IMR-90 (cell line): ENCODE results near the gene PTPRG.

Experiments
- BHLHE40 ChIP-seq: fragments of 150-350 bp; IDR thresholded peaks from 2 replicates; pipeline ENCODE4 v1.6.1; 2016; ENCODE audit warnings: mild to moderate bottlenecking, low read depth, low read length
- CEBPB ChIP-seq: IDR thresholded peaks from 2 replicates; pipeline ENCODE4 v1.6.1; 2012; ENCODE audit warnings: low read depth, low read length, improper control_type of control experiment
- CTCF ChIP-seq: conservative IDR thresholded peaks from 2 replicates; pipeline ENCODE4 v1.5.1; 2012; ENCODE audit warnings: mild to moderate bottlenecking, low read depth, low read length, improper control_type of control experiment
- FOS ChIP-seq: fragments of 150-350 bp; IDR thresholded peaks from 2 replicates; pipeline ENCODE4 v1.6.1; 2016; ENCODE audit warnings: low read depth, low read length
- MAZ ChIP-seq: IDR thresholded peaks from 2 replicates; pipeline ENCODE4 v1.6.1; 2012; ENCODE audit warnings: low read depth, mild to moderate bottlenecking, low read length, improper control_type of control experiment, moderate library complexity, borderline replicate concordance
- MXI1 ChIP-seq: IDR thresholded peaks from 2 replicates; pipeline ENCODE4 v1.6.1; 2012; ENCODE audit warnings: low read depth, mild to moderate bottlenecking, low read length, moderate library complexity, borderline replicate concordance
- POLR2A ChIP-seq: IDR thresholded peaks from 2 replicates; pipeline ENCODE4 v1.6.1; 2012; ENCODE audit warnings: mild to moderate bottlenecking, low read depth, low read length
- RCOR1 ChIP-seq: IDR thresholded peaks from 2 replicates; pipeline ENCODE4 v1.6.1; 2012; ENCODE audit warnings: mild to moderate bottlenecking, low read length, improper control_type of control experiment; ENCODE audit not compliant: insufficient replicate concordance
- RFX5 ChIP-seq: IDR thresholded peaks from 2 replicates; pipeline ENCODE4 v1.8.0; 2012; ENCODE audit warnings: low read depth, mild to moderate bottlenecking, low read length, moderate library complexity
- SMC3 ChIP-seq: fragments of 150-350 bp; IDR thresholded peaks from 2 replicates; pipeline ENCODE4 v1.6.1; 2016; ENCODE audit warnings: low read depth, mild to moderate bottlenecking, antibody characterized with exemption, low read length, moderate library complexity
- USF2 ChIP-seq: fragments of 150-350 bp; IDR thresholded peaks from 2 replicates; pipeline ENCODE4 v1.6.1; 2017; ENCODE audit warnings: mild to moderate bottlenecking, antibody characterized with exemption, low read length, low read depth
- TF ChIP-seq, protein P1 (sequence below): fragments of 150-350 bp; IDR thresholded peaks from 2 replicates; pipeline ENCODE4 v1.6.1; 2016; ENCODE audit warnings: low read depth, mild to moderate bottlenecking, low read length, moderate library complexity, borderline replicate concordance

DNA sequence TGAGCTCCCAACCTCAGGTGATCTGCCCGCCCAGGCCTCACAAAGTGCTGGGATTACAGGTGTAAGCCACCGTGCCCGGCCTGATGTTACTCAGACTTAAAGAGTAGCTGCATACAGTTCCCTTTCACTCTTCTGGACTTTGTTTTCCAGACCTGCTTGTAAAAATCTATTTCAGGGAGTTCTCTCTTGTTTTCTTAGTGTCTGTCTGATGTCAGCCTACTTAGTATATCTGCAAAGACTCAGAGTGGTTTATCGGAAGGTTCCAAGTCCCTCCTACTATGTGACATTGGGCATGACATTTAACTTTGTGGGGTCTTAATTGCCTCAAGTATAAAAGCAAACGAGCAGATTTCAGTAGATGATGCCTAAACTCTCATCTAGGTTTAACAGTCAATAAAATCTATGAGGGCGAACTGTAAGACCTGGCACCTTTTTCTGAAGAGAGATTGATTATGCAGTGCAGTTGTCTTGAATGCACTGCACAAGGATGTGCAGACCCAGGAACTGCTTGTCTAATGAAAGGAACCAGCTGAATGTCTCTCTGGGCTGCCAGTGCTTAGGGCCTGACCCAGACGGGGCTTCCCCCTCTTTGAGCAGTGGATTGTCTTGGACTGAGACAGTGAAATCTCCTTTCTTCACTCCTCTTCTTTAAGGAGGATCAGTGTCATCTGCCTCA is 301.4 kb downstream of the PTPRG start:
- no peak for TF ChIP-seq POLR2A
- TF ChIP-seq BHLHE40, result no peak
- TF ChIP-seq MXI1, result no peak
- no peak for TF ChIP-seq CTCF
- TF ChIP-seq, protein P1, sequence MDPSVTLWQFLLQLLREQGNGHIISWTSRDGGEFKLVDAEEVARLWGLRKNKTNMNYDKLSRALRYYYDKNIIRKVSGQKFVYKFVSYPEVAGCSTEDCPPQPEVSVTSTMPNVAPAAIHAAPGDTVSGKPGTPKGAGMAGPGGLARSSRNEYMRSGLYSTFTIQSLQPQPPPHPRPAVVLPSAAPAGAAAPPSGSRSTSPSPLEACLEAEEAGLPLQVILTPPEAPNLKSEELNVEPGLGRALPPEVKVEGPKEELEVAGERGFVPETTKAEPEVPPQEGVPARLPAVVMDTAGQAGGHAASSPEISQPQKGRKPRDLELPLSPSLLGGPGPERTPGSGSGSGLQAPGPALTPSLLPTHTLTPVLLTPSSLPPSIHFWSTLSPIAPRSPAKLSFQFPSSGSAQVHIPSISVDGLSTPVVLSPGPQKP, result no peak
- TF ChIP-seq RFX5, result no peak
- no peak for TF ChIP-seq USF2
- TF ChIP-seq FOS, result no peak
- no peak for TF ChIP-seq RCOR1
- no peak for TF ChIP-seq CEBPB
- no peak for TF ChIP-seq SMC3
- TF ChIP-seq MAZ, result no peak
